Neuronal stem cell (in vitro differentiated cells): ENCODE data around the gene PTPRD.

Experiments used
- DNase-seq: peaks from one replicate; pipeline ENCODE4 v3.0.0-alpha.2; 2013; ENCODE audit warnings: low spot score
- H2AFZ ChIP-seq: one replicate; pipeline ENCODE4 v1.6.1; 2013; ENCODE audit warnings: mild to moderate bottlenecking, low read length, inconsistent platforms
- H2AK5ac ChIP-seq: 2 replicates; pipeline ENCODE4 v1.6.1; 2013; ENCODE audit warnings: low read depth, mild to moderate bottlenecking, inconsistent platforms, low read length, moderate library complexity, mixed read lengths
- H2BK120ac ChIP-seq: 2 replicates; pipeline ENCODE4 v1.6.1; 2013; ENCODE audit warnings: low read depth, mild to moderate bottlenecking, inconsistent platforms, low read length, moderate library complexity, mixed read lengths
- H2BK12ac ChIP-seq: one replicate; pipeline ENCODE4 v1.6.1; 2013; ENCODE audit warnings: low read length, inconsistent platforms
- H2BK15ac ChIP-seq: 2 replicates; pipeline ENCODE4 v1.6.1; 2013; ENCODE audit warnings: mild to moderate bottlenecking, low read length, inconsistent platforms, mixed read lengths
- H2BK5ac ChIP-seq: one replicate; pipeline ENCODE4 v1.6.1; 2013; ENCODE audit warnings: inconsistent platforms, mild to moderate bottlenecking, low read length, moderate library complexity
- H3K14ac ChIP-seq: one replicate; pipeline ENCODE4 v1.6.1; 2013; ENCODE audit warnings: low read length, inconsistent platforms
- H3K18ac ChIP-seq: 2 replicates; pipeline ENCODE4 v1.6.1; 2013; ENCODE audit warnings: low read length, inconsistent platforms
- H3K23ac ChIP-seq: 2 replicates; pipeline ENCODE4 v1.6.1; 2013; ENCODE audit warnings: low read depth, mild to moderate bottlenecking, mixed read lengths, low read length, inconsistent platforms; ENCODE audit not compliant: poor library complexity
- H3K27ac ChIP-seq: replicated peaks from 3 replicates; pipeline ENCODE4 v1.5.1; 2013; ENCODE audit warnings: low read length, inconsistent platforms
- H3K27me3 ChIP-seq, 3 experiments: 2 replicates each; pipeline ENCODE4 v1.6.1; 2013; ENCODE audit warnings: low read length in 3 of 3, mild to moderate bottlenecking in 2 of 3, inconsistent platforms in 1 of 3, low read depth in 1 of 3, mixed read lengths in 1 of 3, moderate library complexity in 1 of 3; ENCODE audit not compliant: control insufficient read depth in 3 of 3, insufficient read depth in 3 of 3
- H3K36me3 ChIP-seq, 2 donors: replicated peaks in 1 of 2; 2 replicates each; pipeline ENCODE4 v1.6.1; 2013; ENCODE audit warnings: low read length in 2 of 2; ENCODE audit not compliant: control insufficient read depth in 2 of 2, insufficient read depth in 2 of 2
- H3K4ac ChIP-seq: 2 replicates; pipeline ENCODE4 v1.6.1; 2013; ENCODE audit warnings: inconsistent platforms, mild to moderate bottlenecking, low read length, moderate library complexity
- H3K4me1 ChIP-seq, 2 donors: 1 replicate in 1 of 2; 2 replicates in 1 of 2; pipeline ENCODE4 v1.6.1; 2013; ENCODE audit warnings: low read length in 2 of 2, low read depth in 1 of 2; ENCODE audit not compliant: control insufficient read depth in 2 of 2, insufficient read depth in 1 of 2
- H3K4me2 ChIP-seq: one replicate; pipeline ENCODE4 v1.6.1; 2013; ENCODE audit warnings: mild to moderate bottlenecking, low read length, inconsistent platforms; ENCODE audit not compliant: insufficient read depth, poor library complexity, severe bottlenecking
- H3K4me3 ChIP-seq, 2 donors: 2 replicates each; pipeline ENCODE4 v1.5.1; 2013; ENCODE audit warnings: low read length in 2 of 2, mild to moderate bottlenecking in 2 of 2, inconsistent platforms in 1 of 2, moderate library complexity in 1 of 2
- H3K79me1 ChIP-seq: one replicate; pipeline ENCODE4 v1.6.1; 2013; ENCODE audit warnings: low read depth, mild to moderate bottlenecking, inconsistent platforms, low read length, moderate library complexity
- H3K9ac ChIP-seq: one replicate; pipeline ENCODE4 v1.6.1; 2013; ENCODE audit warnings: mild to moderate bottlenecking, low read depth, low read length, inconsistent platforms; ENCODE audit not compliant: poor library complexity
- H3K9me3 ChIP-seq, 2 donors: replicated peaks in 1 of 2; 2 replicates each; pipeline versions ENCODE3 to v1.6.1; 2013; ENCODE audit warnings: low read length in 2 of 2, mild to moderate bottlenecking in 2 of 2, inconsistent platforms in 1 of 2, low read depth in 1 of 2, mixed read lengths in 1 of 2, moderate library complexity in 1 of 2; ENCODE audit not compliant: control insufficient read depth in 2 of 2, insufficient read depth in 1 of 2
- H4K8ac ChIP-seq: one replicate; pipeline ENCODE4 v1.6.1; 2013; ENCODE audit warnings: low read depth, mild to moderate bottlenecking, inconsistent platforms, low read length, moderate library complexity
- H4K91ac ChIP-seq: one replicate; pipeline ENCODE4 v1.6.1; 2013; ENCODE audit warnings: low read length, low read depth, mild to moderate bottlenecking, inconsistent platforms; ENCODE audit not compliant: poor library complexity
- WGBS, 2 donors: extraction: QIAGEN DNeasy Blood & Tissue Kit; methylation state at CpG; one replicate each; pipeline ENCODE4 v1.1.7; 2013; ENCODE audit warnings: missing lambda C conversion rate in 2 of 2, mixed read lengths in 1 of 2; ENCODE audit not compliant: insufficient read length in 2 of 2, insufficient replicate concordance in 1 of 2; ENCODE audit errors: extremely low coverage in 2 of 2; 5-methylcytosine and 5-hydroxymethylcytosine counted together

Gene PTPRD

DNA sequence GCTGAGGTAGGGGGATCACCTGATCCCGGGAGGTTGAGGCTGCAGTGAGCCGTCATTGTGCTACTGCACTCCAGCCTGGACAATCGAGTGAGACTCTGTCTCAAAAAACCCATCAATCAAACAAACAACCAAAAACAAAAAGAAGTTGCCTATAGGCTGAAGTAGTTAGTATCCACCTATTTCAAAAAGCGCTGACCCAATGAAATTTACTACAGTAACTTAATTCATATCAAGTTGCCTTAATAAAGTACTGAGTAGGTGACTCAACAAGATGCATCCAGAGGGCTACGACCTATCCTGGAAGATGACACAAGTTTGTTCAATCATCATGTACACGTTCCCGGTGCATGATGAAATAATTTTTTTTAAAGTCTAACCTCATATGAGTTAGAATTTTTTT is 2164.6 kb downstream of the PTPRD start:
- no peak overlapping the region for H3K14ac ChIP-seq
- no peak overlapping the region for H2BK12ac ChIP-seq
- no peak overlapping the region for H3K4ac ChIP-seq
- no peak overlapping the region for H3K23ac ChIP-seq
- H2BK5ac ChIP-seq, result no peak overlapping the region
- no peak for DNase-seq
- WGBS, 2 donors, result no CpG with 5 or more reads among the region's 7 CpGs
- H3K9ac ChIP-seq, result no peak overlapping the region
- H3K27ac ChIP-seq, result no peak overlapping the region
- no peaks in the 10 kb centered on the region for H3K27me3 ChIP-seq
- no peaks in the 10 kb centered on the region for H3K4me1 ChIP-seq
- no peak overlapping the region for H2BK15ac ChIP-seq
- no peak overlapping the region for H2BK120ac ChIP-seq
- no peaks in the 10 kb centered on the region for H3K9me3 ChIP-seq
- no peak overlapping the region for H2AK5ac ChIP-seq
- peaks cover 0 to 31% of the 10 kb centered on the region in 2 donors for H3K36me3 ChIP-seq
- no peak overlapping the region for H2AFZ ChIP-seq
- no peak overlapping the region for H3K4me2 ChIP-seq
- no peak overlapping the region for H4K8ac ChIP-seq
- no peak overlapping the region for H4K91ac ChIP-seq
- no peak overlapping the region for H3K4me3 ChIP-seq
- H3K18ac ChIP-seq, result no peak overlapping the region
- H3K79me1 ChIP-seq, result no peaks in the 10 kb centered on the region

GRCh38 chr9:8447601-8448000 is 2165.2 kb downstream of the PTPRD start:
- Histone ChIP-seq H2BK12ac (no peak overlapping the region), H4K8ac (no peak overlapping the region), H2BK120ac (no peak overlapping the region), H3K18ac (no peak overlapping the region), H3K36me3 (peaks cover 0 to 32% of the 10 kb centered on the region in 2 donors), H3K14ac (no peak overlapping the region), H3K79me1 (no peaks in the 10 kb centered on the region), H2AK5ac (no peak overlapping the region), H3K4me2 (no peak overlapping the region), H3K27me3 (no peaks in the 10 kb centered on the region), H3K4me1 (no peaks in the 10 kb centered on the region), H2AFZ (no peak overlapping the region), H3K9me3 (no peaks in the 10 kb centered on the region), H2BK15ac (no peak overlapping the region), H3K9ac (no peak overlapping the region), H3K4ac (no peak overlapping the region), H3K27ac (no peak overlapping the region), H4K91ac (no peak overlapping the region), H2BK5ac (no peak overlapping the region), H3K23ac (no peak overlapping the region), H3K4me3 (no peak overlapping the region)
- no CpG with 5 or more reads among the region's 4 CpGs for WGBS, 2 donors
- DNase-seq, result no peak

- Histone ChIP-seq H3K4me1 (peaks cover 3 to 21% of the 10 kb centered on the region in 2 donors), H2BK15ac (no peak overlapping the region), H4K91ac (no peak overlapping the region), H3K27ac (no peak overlapping the region), H4K8ac (no peak overlapping the region), H3K27me3 (peaks cover 0 to 2% (median 0%) of the 10 kb centered on the region in 3 experiments), H3K4ac (no peak overlapping the region), H2BK5ac (no peak overlapping the region), H3K4me3 (no peak overlapping the region), H3K9me3 (no peaks in the 10 kb centered on the region), H2BK12ac (no peak overlapping the region), H3K36me3 (peaks cover 2 to 15% of the 10 kb centered on the region in 2 donors), H3K18ac (no peak overlapping the region), H3K79me1 (no peaks in the 10 kb centered on the region), H2AK5ac (no peak overlapping the region), H3K14ac (no peak overlapping the region), H3K4me2 (no peak overlapping the region), H3K23ac (no peak overlapping the region), H3K9ac (no peak overlapping the region), H2BK120ac (no peak overlapping the region), H2AFZ (no peak overlapping the region)
- no peak for DNase-seq
These were observed 2174.9 kb downstream of the PTPRD start for GRCh38 chr9:8437876-8438275.

GRCh38 chr9:8437259-8437658 is 2175.5 kb downstream of the PTPRD start:
- H3K4me2 ChIP-seq, result no peak overlapping the region
- no CpG with 5 or more reads among the region's 4 CpGs for WGBS, 2 donors
- H2BK12ac ChIP-seq, result no peak overlapping the region
- no peak overlapping the region for H3K4ac ChIP-seq
- H3K36me3 ChIP-seq, result peaks cover 2 to 13% of the 10 kb centered on the region in 2 donors
- no peak overlapping the region for H4K91ac ChIP-seq
- H2AFZ ChIP-seq, result no peak overlapping the region
- no peak for DNase-seq
- H3K14ac ChIP-seq, result no peak overlapping the region
- peaks cover 0 to 2% (median 0%) of the 10 kb centered on the region in 3 experiments for H3K27me3 ChIP-seq
- no peak overlapping the region for H3K27ac ChIP-seq
- no peak overlapping the region for H2BK5ac ChIP-seq
- H3K9ac ChIP-seq, result no peak overlapping the region
- no peak overlapping the region for H2AK5ac ChIP-seq
- H3K79me1 ChIP-seq, result no peaks in the 10 kb centered on the region
- no peak overlapping the region for H2BK120ac ChIP-seq
- H4K8ac ChIP-seq, result no peak overlapping the region
- H3K4me3 ChIP-seq, result no peak overlapping the region
- H2BK15ac ChIP-seq, result no peak overlapping the region
- H3K23ac ChIP-seq, result no peak overlapping the region
- H3K4me1 ChIP-seq, result peaks cover 3 to 21% of the 10 kb centered on the region in 2 donors
- no peaks in the 10 kb centered on the region for H3K9me3 ChIP-seq
- H3K18ac ChIP-seq, result no peak overlapping the region
